ENCODE results near the gene UBE2J2.

Gene UBE2J2

GRCh38 chr1:1282998-1283397, 9.3 kb upstream of the UBE2J2 start:
- DNase-seq = no peak

- no peak for DNase-seq
Observed at GRCh38 chr1:1281533-1282321, 8.1 kb upstream of the UBE2J2 start.

GRCh38 chr1:1280782-1281481, 7.3 kb upstream of the UBE2J2 start:
- DNase-seq = no peak

- no peak for DNase-seq
Observed at GRCh38 chr1:1279028-1279427, 5.4 kb upstream of the UBE2J2 start.

GRCh38 chr1:1278620-1279019, 5.0 kb upstream of the UBE2J2 start:
- DNase-seq = no peak

- no peak for DNase-seq
Observed at GRCh38 chr1:1275836-1276235, 2.2 kb upstream of the UBE2J2 start.

- no peak for DNase-seq
Observed at GRCh38 chr1:1274931-1275431, 1.3 kb upstream of the UBE2J2 start.

- DNase-seq = peak in 3 of 56 donors; percentile 50 to 63 (median 53)
Observed at GRCh38 chr1:1274299-1274930, 761 bp upstream of the UBE2J2 start.

- DNase-seq = no peak
Observed at GRCh38 chr1:1273209-1273511, 494 bp downstream of the UBE2J2 start.

GRCh38 chr1:1272341-1273208, 1.1 kb downstream of the UBE2J2 start:
- DNase-seq = no peak

GRCh38 chr1:1270813-1271212, 2.8 kb downstream of the UBE2J2 start:
- no peak for DNase-seq

- DNase-seq = no peak
Observed at GRCh38 chr1:1268284-1268682, 5.4 kb downstream of the UBE2J2 start.

- DNase-seq = no peak
Observed at GRCh38 chr1:1267488-1268283, 6.0 kb downstream of the UBE2J2 start.

- no peak for DNase-seq
Observed at GRCh38 chr1:1264868-1265272, 8.8 kb downstream of the UBE2J2 start.

- DNase-seq = no peak
Observed at GRCh38 chr1:1264026-1264425, 9.6 kb downstream of the UBE2J2 start.

- DNase-seq = no peak
Observed at GRCh38 chr1:1262758-1263157, 10.9 kb downstream of the UBE2J2 start.

GRCh38 chr1:1262071-1262470, 11.6 kb downstream of the UBE2J2 start:
- DNase-seq = no peak

GRCh38 chr1:1260843-1261560, 12.7 kb downstream of the UBE2J2 start:
- DNase-seq = no peak

GRCh38 chr1:1259951-1260600, 13.6 kb downstream of the UBE2J2 start:
- DNase-seq = peak in 3 of 56 donors; percentile 11 to 27 (median 24)

Data from amygdala (tissue), 56 donors.